Left lung (tissue), 10 donors: Measurements from ENCODE around the gene PIEZO2. TPM values are rescaled to one million over a fixed set of nuclear protein-coding genes. Genes with fewer than 3 reads are reported as not detected.

Experiments
- ATAC-seq: fragments of 200-7000 bp; cut with Tn5 transposase; one replicate; pipeline ENCODE4 v1.9.1; 2020; ENCODE audit warnings: moderate library complexity
- DNase-seq, 4 donors: peaks; one replicate each; pipeline ENCODE4 v3.0.0-alpha.2; 2013 to 2020
- H3K27ac ChIP-seq, 2 donors: fragments of 200-600 bp; sonication (generic) in 1 of 2; one replicate each; pipeline versions ENCODE4 v1.5.0 to v1.8.0; 2020 to 2021
- H3K27me3 ChIP-seq, 2 donors: fragments of 200-600 bp; sonication (generic) in 1 of 2; one replicate each; pipeline versions ENCODE4 v1.5.0 to v1.8.0; 2020 to 2021
- H3K36me3 ChIP-seq, 2 donors: fragments of 200-600 bp; sonication (generic) in 1 of 2; one replicate each; pipeline versions ENCODE4 v1.5.0 to v1.8.0; 2020 to 2021
- H3K4me1 ChIP-seq, 2 donors: fragments of 200-600 bp; one replicate each; pipeline ENCODE4 v1.8.0; 2021
- H3K4me3 ChIP-seq, 2 donors: fragments of 200-600 bp; sonication (generic) in 1 of 2; one replicate each; pipeline versions ENCODE4 v1.5.0 to v1.8.0; 2020 to 2021; ENCODE audit warnings: mild to moderate bottlenecking in 1 of 2
- H3K9me3 ChIP-seq, 2 donors: fragments of 200-600 bp; sonication (generic) in 1 of 2; one replicate each; pipeline versions ENCODE4 v1.5.0 to v1.8.0; 2020 to 2021
- CTCF ChIP-seq, 2 donors: fragments of 200-600 bp; sonication (generic) in 1 of 2; IDR thresholded peaks; one replicate each; pipeline versions ENCODE4 v1.5.0 to v1.8.0; 2021; ENCODE audit warnings: antibody characterized with exemption in 2 of 2
- intact Hi-C, 2 donors: fragments of 100-400 bp; cut with DNase I; formaldehyde crosslinking; loops; one replicate each; pipeline versions ENCODE4 v1.11.2 to v1.14.2; 2022
- polyA plus RNA-seq, 6 donors: library from polyadenylated mRNA; unstranded; fragments of 120-200 nt; gene quantifications; one replicate each; pipeline ENCODE4 v1.2.1, GENCODE V29; 2013; ENCODE audit not compliant: insufficient read length in 6 of 6
- total RNA-seq, 2 donors: library from RNA; stranded (reverse); fragmentation: NEBNext Ultra II Directional; extraction: Animal tissue kit (Norgen Biotek cat#: 25700); gene quantifications; one replicate each; pipeline ENCODE4 v1.2.1, GENCODE V29; 2021
- donor health status: DM: no; HTN: yes; CAD: no.
- donor health status: DM: no; HTN: no; CAD: no.

The PIEZO2 gene
- total and polyA plus RNA-seq, 8 donors = 40.3 to 270 (median 233) TPM

DNA sequence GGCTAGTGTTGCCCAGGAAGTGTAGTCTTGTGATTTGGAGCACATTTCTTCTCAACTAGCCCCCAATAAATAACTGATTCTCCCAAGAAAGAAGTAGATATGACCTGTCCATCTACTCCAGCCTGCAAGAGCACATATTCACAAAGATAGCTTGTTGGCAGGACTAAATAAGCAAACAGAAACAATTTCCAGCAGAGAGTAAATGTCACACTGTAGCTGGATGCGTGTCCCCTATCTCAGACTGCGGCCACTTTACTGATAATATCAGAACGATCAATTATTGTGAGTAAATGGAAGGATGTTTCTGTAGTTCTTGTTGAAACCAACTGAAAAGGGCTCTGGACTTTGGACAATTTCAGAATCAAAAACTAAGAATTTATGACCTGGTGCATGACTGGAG is 97.9 kb downstream of the PIEZO2 start:
- Histone ChIP-seq H3K4me3 (no peak overlapping the region), H3K9me3 (no peaks in the 10 kb centered on the region), H3K4me1 (no peaks in the 10 kb centered on the region), H3K27me3 (no peaks in the 10 kb centered on the region), H3K36me3 (no peaks in the 10 kb centered on the region), H3K27ac (no peak overlapping the region)
- intact Hi-C loops = no loop called here
- DNase-seq (no peak), ATAC-seq (no peak)
- TF ChIP-seq CTCF (IDR thresholded peaks at IDR 0.05) = no peak

DNA sequence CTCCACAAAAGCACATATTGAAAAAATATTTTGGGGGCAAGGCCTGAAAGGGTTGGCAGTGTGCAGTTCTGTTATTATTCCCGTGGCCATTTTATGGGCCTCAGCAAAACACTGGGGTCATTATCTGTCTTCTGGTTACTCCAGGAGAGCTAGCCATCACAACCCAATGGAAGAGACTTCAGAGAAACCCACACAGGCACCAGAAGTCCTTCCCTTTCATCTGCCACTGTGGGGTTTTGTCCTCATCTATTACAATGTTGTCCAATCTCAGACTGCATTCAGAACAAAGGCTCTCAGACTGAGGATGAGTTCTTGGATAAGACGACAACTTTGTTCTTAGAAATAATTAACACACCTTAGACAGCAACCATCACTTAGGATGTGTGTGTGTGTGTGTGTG is 98.4 kb downstream of the PIEZO2 start:
- DNase-seq (no peak), ATAC-seq (no peak)
- Histone ChIP-seq H3K4me1 (no peaks in the 10 kb centered on the region), H3K9me3 (no peaks in the 10 kb centered on the region), H3K36me3 (no peaks in the 10 kb centered on the region), H3K4me3 (no peak overlapping the region), H3K27me3 (no peaks in the 10 kb centered on the region), H3K27ac (no peak overlapping the region)
- TF ChIP-seq CTCF (IDR thresholded peaks at IDR 0.05) = no peak
- intact Hi-C loops = no loop called here

- no peak for TF ChIP-seq CTCF (IDR thresholded peaks at IDR 0.05)
- intact Hi-C loops = no loop called here
- H3K27ac ChIP-seq = no peak overlapping the region
- H3K36me3 ChIP-seq = no peaks in the 10 kb centered on the region
- ATAC-seq (no peak), DNase-seq (no peak)
- H3K27me3 ChIP-seq = no peaks in the 10 kb centered on the region
- no peak overlapping the region for H3K4me3 ChIP-seq
- no peaks in the 10 kb centered on the region for H3K9me3 ChIP-seq
- no peaks in the 10 kb centered on the region for H3K4me1 ChIP-seq
Measured at GRCh38 chr18:11047817-11048216, 101.6 kb downstream of the PIEZO2 start.

DNA sequence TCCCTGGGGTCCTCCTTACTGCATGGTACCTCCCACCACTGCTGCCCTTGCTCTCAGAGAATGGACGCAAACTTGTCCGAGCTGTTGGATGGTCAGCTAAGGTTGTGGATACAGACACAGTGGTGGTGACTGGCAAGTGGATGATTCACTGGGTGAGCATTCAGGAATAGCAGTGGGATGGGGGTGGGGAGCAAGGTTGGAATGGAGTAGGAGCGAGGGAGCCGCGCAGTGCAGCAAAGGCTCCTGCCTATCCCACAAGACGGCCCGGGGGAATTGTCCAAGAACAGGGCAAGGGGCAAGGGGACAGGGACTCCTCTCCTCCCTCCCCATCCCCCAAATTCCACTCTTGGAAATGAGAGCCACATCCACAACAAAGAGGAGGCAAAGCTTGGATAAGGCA is 102.2 kb downstream of the PIEZO2 start:
- ATAC-seq = no peak
- TF ChIP-seq CTCF (IDR thresholded peaks at IDR 0.05) = no peak
- Histone ChIP-seq H3K9me3 (no peaks in the 10 kb centered on the region), H3K36me3 (no peaks in the 10 kb centered on the region), H3K4me1 (no peaks in the 10 kb centered on the region), H3K27me3 (no peaks in the 10 kb centered on the region), H3K27ac (no peak overlapping the region), H3K4me3 (no peak overlapping the region)
- DNase-seq = no peak
- intact Hi-C loops = no loop called here

DNA sequence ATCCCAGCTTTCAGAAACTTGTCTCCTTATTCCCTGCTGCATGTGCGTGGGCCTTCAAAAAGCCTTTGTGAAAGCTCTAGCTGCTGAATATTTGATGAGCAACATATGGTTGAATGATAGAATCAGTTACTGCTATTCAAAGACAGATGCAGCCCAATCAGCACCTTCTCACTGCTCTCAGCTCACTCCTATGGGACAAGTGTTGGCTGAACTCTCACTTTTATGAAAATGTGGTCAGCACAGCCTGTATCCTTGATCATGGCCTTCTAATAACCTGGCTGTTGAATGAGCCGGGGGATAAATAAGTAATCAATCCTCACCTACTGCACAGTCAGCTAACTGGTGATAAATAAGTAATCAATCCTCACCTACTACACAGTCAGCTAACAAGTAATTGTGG is 103.2 kb downstream of the PIEZO2 start:
- Histone ChIP-seq H3K27ac (no peak overlapping the region), H3K4me3 (no peak overlapping the region), H3K9me3 (no peaks in the 10 kb centered on the region), H3K27me3 (no peaks in the 10 kb centered on the region), H3K36me3 (no peaks in the 10 kb centered on the region), H3K4me1 (no peaks in the 10 kb centered on the region)
- intact Hi-C loops = no loop called here
- no peak for TF ChIP-seq CTCF (IDR thresholded peaks at IDR 0.05)
- ATAC-seq (no peak), DNase-seq (no peak)
